UCSD-AML1 (cell line): ENCODE measurements around the gene FAM229B.

Experiments used
- DNase-seq: peaks from one replicate; lab custom pipeline; 2025; ENCODE audit not compliant: unreplicated experiment; lab: John Stamatoyannopoulos, UW

FAM229B gene

GRCh38 chr6:112139052-112139451 is 51.7 kb downstream of the FAM229B start:
- DNase-seq, result no peak

GRCh38 chr6:112141707-112142106 is 54.3 kb downstream of the FAM229B start:
- DNase-seq, result no peak

DNA sequence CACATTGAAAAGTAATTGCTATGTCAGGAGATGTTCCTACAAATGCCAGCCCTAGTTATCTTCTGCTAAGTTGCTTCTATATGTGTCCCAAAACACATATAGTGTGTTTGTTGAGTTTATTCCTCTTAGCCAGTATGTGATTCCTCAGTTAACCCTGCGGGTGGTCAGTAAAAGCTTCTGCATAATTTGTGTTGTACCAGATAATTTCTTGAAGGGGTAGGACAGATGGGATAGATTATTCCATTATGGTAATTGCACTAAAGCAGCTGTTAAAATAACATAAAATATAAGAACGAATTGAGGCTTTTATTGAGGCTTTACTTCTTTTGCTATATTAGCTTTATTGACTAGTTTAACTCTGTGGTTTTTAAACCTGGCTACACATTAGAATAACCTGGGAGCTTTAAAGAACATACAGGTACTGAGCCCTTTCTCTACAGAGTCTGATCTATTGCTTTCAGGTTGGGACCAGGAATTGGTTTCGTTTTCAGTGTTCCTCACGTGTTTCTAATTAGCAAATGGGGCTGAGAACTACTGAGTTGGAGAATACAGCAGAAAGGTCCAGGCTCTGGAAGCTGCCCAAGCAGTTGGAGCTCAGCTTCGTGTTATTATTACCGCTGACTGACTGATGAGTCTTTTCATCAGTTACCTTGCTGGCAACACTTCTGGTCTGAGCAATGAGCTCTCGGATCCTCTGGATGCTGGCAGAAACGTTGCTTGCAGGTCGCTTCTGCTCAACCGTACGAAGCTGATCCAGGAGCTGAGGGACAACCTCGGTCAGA is 56.9 kb downstream of the FAM229B start:
- DNase-seq, result no peak

DNA sequence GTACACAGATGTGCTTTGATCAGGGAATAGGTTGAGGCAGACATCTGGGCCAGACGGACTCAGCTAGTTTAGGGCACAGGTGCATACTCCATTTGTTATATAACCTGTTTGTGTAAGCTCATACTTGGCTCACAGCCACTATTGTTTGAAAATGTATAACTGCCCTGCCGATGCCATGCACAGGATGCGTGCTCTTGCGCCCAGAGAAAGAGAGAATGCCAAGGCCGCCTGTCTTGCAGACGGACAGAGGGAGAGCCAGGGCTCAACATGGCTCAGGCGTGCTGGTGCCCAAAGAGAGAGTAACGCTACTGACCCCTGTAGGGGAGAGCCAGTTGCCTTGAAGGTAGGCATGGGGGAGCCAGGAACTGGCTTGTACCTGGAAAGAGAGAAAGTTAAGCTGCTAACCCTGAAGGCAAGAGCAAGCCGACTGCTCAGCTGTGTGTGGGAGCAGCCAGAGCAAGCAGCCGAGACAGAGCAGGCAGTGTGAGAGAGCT is 57.7 kb downstream of the FAM229B start:
- no peak for DNase-seq

- DNase-seq, result no peak
These were observed 60.7 kb downstream of the FAM229B start for GRCh38 chr6:112148103-112148502.

- DNase-seq, result no peak
These were observed 61.8 kb downstream of the FAM229B start for GRCh38 chr6:112149236-112149635.

GRCh38 chr6:112149719-112150263 is 62.4 kb downstream of the FAM229B start:
- DNase-seq, result no peak

- no peak for DNase-seq
These were observed 63.0 kb downstream of the FAM229B start for GRCh38 chr6:112150363-112150762.
